NCI-H526 treated with DMSO at 0.1 percent for 48 hours (cell line): ENCODE results near the gene IL3.

ENCODE experiments used
- DNase-seq: peaks from one replicate; lab custom pipeline; 2025; lab: John Stamatoyannopoulos, UW

The IL3 gene

GRCh38 chr5:132057498-132058255, 2.8 kb upstream of the IL3 start:
- no peak for DNase-seq

- DNase-seq: no peak
Measured at GRCh38 chr5:132058646-132059042, 1.8 kb upstream of the IL3 start.

DNA sequence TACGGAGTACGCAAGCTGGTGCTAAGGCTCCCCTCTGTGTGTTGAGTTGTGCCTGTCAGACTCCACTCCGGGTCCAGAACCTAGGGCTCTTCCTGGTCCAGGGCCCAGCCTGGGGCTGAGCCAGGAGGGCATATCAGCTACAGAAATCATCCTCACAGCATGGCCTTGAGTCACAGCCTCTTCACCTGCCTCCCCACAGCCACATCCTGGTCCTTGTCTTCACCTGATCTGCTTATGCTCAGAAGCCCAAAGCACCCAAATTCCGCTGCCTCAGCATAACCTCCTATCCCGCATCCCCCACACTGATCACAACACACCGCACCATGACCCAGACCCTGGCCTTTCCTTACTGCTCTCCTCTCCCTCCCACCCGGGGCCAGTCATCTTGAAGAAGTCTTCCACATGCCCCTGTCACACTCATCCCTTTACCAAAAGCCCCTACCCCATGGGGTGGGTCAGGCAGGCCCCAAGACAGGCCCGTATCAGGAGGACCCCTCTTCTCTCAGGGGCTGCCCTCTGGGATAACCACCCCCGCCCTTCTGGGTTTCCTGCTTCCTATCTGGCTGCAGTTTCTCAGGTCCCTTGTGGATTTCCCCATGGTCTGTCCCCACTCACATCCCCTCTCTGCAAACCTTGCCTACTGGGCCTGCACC, 1.3 kb upstream of the IL3 start:
- no peak for DNase-seq

DNA sequence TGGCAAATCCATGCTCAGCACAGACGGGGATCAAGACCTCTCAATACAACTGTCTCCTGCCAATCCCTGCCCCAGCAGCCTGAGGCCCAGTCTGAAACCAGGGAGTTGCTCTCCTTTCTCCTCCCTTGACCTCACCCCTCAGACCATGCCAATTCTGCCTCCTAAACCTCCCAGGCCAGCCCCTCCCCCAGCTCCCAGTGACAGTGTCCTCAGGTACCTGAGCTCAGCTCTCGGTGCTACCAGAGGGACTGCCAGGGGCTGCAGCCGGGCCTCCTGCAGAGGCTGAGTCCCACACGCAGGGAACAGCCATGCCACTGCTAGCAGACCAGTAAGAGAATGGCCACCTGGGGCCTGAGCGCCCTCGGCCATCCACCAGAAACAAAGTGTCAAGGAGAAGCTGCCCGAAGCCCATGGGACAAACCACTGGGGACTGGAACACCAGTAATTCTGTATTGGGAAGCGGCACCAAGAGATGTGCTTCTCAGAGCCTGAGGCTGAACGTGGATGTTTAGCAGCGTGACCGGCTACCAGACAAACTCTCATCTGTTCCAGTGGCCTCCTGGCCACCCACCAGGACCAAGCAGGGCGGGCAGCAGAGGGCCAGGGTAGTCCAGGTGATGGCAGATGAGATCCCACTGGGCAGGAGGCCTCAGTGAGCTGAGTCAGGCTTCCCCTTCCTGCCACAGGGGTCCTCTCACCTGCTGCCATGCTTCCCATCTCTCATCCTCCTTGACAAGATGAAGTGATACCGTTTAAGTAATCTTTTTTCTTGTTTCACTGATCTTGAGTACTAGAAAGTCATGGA, 557 bp upstream of the IL3 start:
- DNase-seq: no peak

GRCh38 chr5:132063090-132063911, 2.8 kb downstream of the IL3 start:
- DNase-seq: peak; percentile 1

DNA sequence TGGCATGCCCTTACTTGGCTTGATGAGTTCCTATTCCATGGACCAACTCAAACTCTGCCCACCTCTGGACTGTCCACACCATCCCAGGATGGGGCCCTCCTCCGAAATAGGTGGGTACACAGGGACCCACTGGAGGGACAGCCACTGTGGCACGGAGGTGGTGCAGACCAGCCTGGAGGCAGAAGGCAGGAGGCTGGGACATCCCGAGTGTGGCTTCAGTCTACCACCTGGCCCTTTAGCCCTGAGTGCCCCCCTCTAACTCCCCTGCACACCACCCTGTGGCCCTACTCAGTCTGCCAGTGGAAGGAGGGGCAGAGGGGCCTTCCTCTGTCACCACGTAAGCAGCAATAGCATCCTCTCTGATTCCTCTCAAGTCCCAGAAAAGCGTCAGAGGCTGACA, 3.7 kb downstream of the IL3 start:
- no peak for DNase-seq

- peak; percentile 1 for DNase-seq
Measured at GRCh38 chr5:132064738-132065331, 4.4 kb downstream of the IL3 start.

GRCh38 chr5:132065351-132065937, 5.0 kb downstream of the IL3 start:
- peak; percentile 34 for DNase-seq

- DNase-seq: no peak
Measured at GRCh38 chr5:132065951-132066701, 5.7 kb downstream of the IL3 start.

DNA sequence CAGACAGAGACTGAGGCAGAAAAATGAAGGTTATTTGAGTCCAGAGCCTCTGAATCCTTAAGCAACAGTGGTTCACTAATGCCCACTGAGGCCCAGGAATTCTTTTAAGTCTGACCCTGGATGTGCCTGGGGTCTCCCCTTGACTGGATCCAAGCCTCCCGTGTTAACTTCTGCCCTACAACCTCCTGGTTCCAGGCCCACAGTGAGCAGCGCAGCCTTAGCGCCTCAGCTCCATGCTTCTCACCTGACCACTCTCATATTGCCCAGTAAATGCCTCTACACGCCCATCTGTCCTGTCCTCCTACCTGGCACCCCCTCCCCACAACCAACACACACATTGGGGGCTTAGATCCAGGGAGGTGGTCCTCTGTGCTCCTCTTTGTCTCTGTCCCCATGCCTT, 6.4 kb downstream of the IL3 start:
- DNase-seq: no peak

DNA sequence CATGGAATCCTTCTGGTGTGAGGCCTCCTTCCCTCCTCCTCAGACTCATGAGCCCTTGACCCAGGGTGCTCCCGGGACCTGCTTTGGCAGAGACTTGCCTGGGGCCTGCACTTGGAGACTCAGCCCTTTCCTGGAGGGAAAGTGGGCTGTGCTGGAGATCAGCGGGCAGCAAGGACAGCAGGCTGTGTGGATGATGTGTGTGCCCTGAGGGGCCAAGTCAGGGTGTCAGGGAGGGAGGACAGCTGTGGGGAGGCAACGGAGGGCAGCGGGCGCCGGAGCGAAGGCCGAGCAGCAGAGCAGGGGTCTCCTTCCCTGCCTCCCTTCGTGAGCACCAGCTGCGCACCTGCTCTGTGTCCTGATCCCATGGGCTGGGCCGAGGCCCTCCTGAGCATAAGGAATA, 7.0 kb downstream of the IL3 start:
- no peak for DNase-seq

- no peak for DNase-seq
Measured at GRCh38 chr5:132067941-132068808, 7.7 kb downstream of the IL3 start.

DNA sequence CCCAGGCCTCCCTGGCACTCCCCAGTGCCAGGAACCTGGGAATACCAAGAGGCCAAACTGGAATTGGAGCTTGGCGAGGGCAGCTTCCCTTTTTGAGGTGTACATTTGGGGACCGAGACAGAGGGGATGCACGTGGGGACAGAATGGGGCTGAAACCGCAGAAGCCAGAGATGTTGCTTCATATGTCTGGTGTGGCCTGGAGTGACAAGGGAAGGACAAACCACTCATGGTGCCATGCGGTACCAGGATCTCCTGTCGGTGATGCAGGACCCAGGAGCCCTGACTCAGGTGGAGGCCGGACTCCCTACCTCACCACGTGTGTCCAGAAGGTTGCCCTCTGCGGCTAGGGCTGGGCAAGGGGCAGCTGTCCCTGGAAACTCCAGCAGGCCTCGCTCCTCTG, 9.1 kb downstream of the IL3 start:
- no peak for DNase-seq

GRCh38 chr5:132069994-132070393, 9.5 kb downstream of the IL3 start:
- DNase-seq: no peak

- no peak for DNase-seq
Measured at GRCh38 chr5:132070460-132071337, 10.2 kb downstream of the IL3 start.

DNA sequence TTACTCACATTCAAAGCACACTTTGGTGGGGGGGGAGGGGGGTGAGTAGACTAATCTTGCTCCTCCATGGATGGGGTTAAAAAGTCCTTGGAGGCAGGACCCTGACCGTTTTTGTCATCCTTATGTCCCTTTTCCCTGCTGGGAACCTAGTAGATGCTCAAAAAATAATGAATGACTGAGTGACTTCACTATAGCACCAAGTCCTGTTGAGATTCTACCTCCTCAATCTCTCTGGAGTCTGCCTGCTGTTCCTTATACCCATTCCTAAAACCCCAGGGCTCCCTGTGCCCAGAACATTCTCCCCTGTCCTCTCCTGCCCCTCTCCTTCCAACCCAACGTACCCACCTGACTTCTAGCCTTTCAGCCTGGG, 10.9 kb downstream of the IL3 start:
- no peak for DNase-seq

- DNase-seq: no peak
Measured at GRCh38 chr5:132072070-132072469, 11.6 kb downstream of the IL3 start.

GRCh38 chr5:132072528-132072927, 12.1 kb downstream of the IL3 start:
- no peak for DNase-seq
